Measurements from ENCODE around the gene FOXA3.

- no peak for TF ChIP-seq CTCF (IDR thresholded peaks at IDR 0.05)
- no peak for TF ChIP-seq EZH2 (IDR thresholded peaks at IDR 0.05)
These were observed 6.7 kb downstream of the FOXA3 start for GRCh38 chr19:45870798-45871197.

Measured in neural progenitor cell (in vitro differentiated cells).